ENCODE results near the gene TMEM62. TPM values are rescaled to one million over a fixed set of nuclear protein-coding genes. Genes with fewer than 3 reads are reported as not detected.

Gene TMEM62
- total and polyA plus RNA-seq, 9 of the 15 experiments (the other 6 are each of a cell fraction or from before 2014, with no cell fraction given) = 4.4 to 16.6 (median 11.1) TPM

GRCh38 chr15:43153269-43153668 lies 19.9 kb downstream of the TMEM62 start:
- in situ Hi-C loops (cut with MboI) = no loop called here
- ATAC-seq = no peak
- ChIA-PET CTCF (ENCODE audit: low intra/inter-chr PET ratio) (no interaction called here), POLR2A (no interaction called here)
- FAIRE-seq = no peak
- H3K4me3 ChIP-seq = no peak overlapping the region
- intact Hi-C loops (cut with micrococcal nuclease) = no loop called here
- H4K20me1 ChIP-seq (replicated peaks; ENCODE audit: control insufficient read depth, insufficient read depth, low read length) = no peaks in the 10 kb centered on the region
- H3K4me2 ChIP-seq (ENCODE audit: insufficient read depth, low read length) = no peak overlapping the region
- BruUV-seq (replicated peaks) = no TSS peak
- no peak for TF ChIP-seq CBX5 (IDR thresholded peaks at IDR 0.05; ENCODE audit: borderline replicate concordance, low read depth)
- TF ChIP-seq, protein P1, sequence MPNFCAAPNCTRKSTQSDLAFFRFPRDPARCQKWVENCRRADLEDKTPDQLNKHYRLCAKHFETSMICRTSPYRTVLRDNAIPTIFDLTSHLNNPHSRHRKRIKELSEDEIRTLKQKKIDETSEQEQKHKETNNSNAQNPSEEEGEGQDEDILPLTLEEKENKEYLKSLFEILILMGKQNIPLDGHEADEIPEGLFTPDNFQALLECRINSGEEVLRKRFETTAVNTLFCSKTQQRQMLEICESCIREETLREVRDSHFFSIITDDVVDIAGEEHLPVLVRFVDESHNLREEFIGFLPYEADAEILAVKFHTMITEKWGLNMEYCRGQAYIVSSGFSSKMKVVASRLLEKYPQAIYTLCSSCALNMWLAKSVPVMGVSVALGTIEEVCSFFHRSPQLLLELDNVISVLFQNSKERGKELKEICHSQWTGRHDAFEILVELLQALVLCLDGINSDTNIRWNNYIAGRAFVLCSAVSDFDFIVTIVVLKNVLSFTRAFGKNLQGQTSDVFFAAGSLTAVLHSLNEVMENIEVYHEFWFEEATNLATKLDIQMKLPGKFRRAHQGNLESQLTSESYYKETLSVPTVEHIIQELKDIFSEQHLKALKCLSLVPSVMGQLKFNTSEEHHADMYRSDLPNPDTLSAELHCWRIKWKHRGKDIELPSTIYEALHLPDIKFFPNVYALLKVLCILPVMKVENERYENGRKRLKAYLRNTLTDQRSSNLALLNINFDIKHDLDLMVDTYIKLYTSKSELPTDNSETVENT (CRISPR knock-in tag; IDR thresholded peaks at IDR 0.05) = no peak
- no peak for TF ChIP-seq CEBPG (CRISPR knock-in tag; IDR thresholded peaks at IDR 0.05)
- TF ChIP-seq CEBPG (tag; conservative IDR thresholded peaks at IDR 0.05 in 1 of 2, IDR thresholded peaks at IDR 0.05 in 1 of 2) = no peak
- TF ChIP-seq KLF16 (IDR thresholded peaks at IDR 0.05) = no peak
- no peak for TF ChIP-seq NCOR1 (IDR thresholded peaks at IDR 0.05)
- no peak for TF ChIP-seq NFE2L1 (tag; IDR thresholded peaks at IDR 0.05; ENCODE audit: borderline replicate concordance, low read depth)
- TF ChIP-seq COPS2 (conservative IDR thresholded peaks at IDR 0.05) = no peak
- TF ChIP-seq, protein P2, sequence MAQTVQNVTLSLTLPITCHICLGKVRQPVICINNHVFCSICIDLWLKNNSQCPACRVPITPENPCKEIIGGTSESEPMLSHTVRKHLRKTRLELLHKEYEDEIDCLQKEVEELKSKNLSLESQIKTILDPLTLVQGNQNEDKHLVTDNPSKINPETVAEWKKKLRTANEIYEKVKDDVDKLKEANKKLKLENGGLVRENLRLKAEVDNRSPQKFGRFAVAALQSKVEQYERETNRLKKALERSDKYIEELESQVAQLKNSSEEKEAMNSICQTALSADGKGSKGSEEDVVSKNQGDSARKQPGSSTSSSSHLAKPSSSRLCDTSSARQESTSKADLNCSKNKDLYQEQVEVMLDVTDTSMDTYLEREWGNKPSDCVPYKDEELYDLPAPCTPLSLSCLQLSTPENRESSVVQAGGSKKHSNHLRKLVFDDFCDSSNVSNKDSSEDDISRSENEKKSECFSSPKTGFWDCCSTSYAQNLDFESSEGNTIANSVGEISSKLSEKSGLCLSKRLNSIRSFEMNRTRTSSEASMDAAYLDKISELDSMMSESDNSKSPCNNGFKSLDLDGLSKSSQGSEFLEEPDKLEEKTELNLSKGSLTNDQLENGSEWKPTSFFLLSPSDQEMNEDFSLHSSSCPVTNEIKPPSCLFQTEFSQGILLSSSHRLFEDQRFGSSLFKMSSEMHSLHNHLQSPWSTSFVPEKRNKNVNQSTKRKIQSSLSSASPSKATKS (CRISPR knock-in tag; IDR thresholded peaks at IDR 0.05) = no peak
- H3K27ac ChIP-seq (ENCODE audit: extremely low read depth, low read depth, low read length) = no peak overlapping the region
- H3K9me3 ChIP-seq (replicated peaks; ENCODE audit: control insufficient read depth, insufficient read depth, low read depth, low read length) = no peaks in the 10 kb centered on the region
- peaks cover 53% of the 10 kb centered on the region for H3K36me3 ChIP-seq (ENCODE audit: control insufficient read depth, insufficient read depth, low read length)
- no peaks in the 10 kb centered on the region for H3K27me3 ChIP-seq (ENCODE audit: control insufficient read depth in 2 of 2, insufficient read depth in 2 of 2, low read length in 2 of 2)
- no peak overlapping the region for H2AFZ ChIP-seq (ENCODE audit: low read depth, low read length)
- H3K4me1 ChIP-seq (replicated peaks in 1 of 2; ENCODE audit: control insufficient read depth in 2 of 2, insufficient read depth in 2 of 2, low read length in 2 of 2) = no peaks in the 10 kb centered on the region
- H3K79me2 ChIP-seq (ENCODE audit: control insufficient read depth, insufficient read depth, low read length) = no peaks in the 10 kb centered on the region
- H3K9me1 ChIP-seq (ENCODE audit: control insufficient read depth, insufficient read depth, low read length) = no peaks in the 10 kb centered on the region
- H3K9ac ChIP-seq (ENCODE audit: insufficient read depth in 1 of 2, low read depth in 2 of 2, low read length in 2 of 2) = no peak overlapping the region
- no peak for DNase-seq (ENCODE audit: extremely low read depth in 1 of 4, low spot score in 3 of 4)

Data from K562 (cell line).